ENCODE data around the gene PLCH1. TPM values are rescaled to one million over a fixed set of nuclear protein-coding genes. Genes with fewer than 3 reads are reported as not detected.
A peak's percentile ranks its signal among the peaks of the same experiment; 100 is the strongest.

The PLCH1 gene
- total and polyA plus RNA-seq, 2 donors (not counting 1 experiment from before 2014, with no cell fraction given): under 0.01 to 0.03 TPM

DNA sequence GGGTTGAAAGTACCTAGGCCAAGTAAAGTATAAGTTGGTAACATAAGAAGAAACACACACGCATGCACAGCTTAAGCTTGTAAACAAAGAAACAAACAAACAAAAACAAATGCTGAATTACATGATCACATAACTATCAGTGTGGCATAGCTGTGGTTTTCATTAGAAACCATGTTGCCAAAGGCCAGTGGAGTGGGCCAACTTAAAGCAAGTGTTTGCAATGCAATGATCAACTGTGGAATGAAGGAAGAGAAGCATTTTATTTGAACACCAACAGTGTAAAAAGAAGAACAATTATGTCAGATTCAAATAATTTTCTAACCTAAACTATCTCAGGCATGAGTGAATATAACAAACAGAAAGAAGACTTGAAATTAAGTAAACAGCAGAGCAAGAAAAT is 252.0 kb downstream of the PLCH1 start:
- Histone ChIP-seq H3K4me1 (ENCODE audit: control insufficient read depth, extremely low read depth, insufficient read depth, low read length) (no peaks in the 10 kb centered on the region), H2AFZ (ENCODE audit: low read length) (no peak overlapping the region), H3K9me3 (ENCODE audit: control insufficient read depth, insufficient read depth, low read depth, low read length) (no peaks in the 10 kb centered on the region), H3K9ac (ENCODE audit: insufficient read depth, low read length) (no peak overlapping the region), H3K27ac (ENCODE audit: insufficient read depth, low read length) (no peak overlapping the region), H3K27me3 (ENCODE audit: control insufficient read depth, insufficient read depth, low read length) (no peaks in the 10 kb centered on the region), H3K36me3 (ENCODE audit: control insufficient read depth, insufficient read depth, low read length) (no peaks in the 10 kb centered on the region), H3K4me2 (ENCODE audit: extremely low read depth, insufficient read depth, low read length) (no peak overlapping the region), H4K20me1 (ENCODE audit: control insufficient read depth, extremely low read depth, insufficient read depth, low read length) (no peaks in the 10 kb centered on the region), H3K79me2 (ENCODE audit: control insufficient read depth, insufficient read depth, low read length) (no peaks in the 10 kb centered on the region), H3K4me3 (replicated peaks in 1 of 4; ENCODE audit: control extremely low read depth in 1 of 4, insufficient read depth in 1 of 4, low read depth in 3 of 4, low read length in 4 of 4) (no peak overlapping the region)
- DNase-seq (ENCODE audit: low read depth in 2 of 2): peak in 1 of 2 donors; percentile 7
- TF ChIP-seq, protein P1, sequence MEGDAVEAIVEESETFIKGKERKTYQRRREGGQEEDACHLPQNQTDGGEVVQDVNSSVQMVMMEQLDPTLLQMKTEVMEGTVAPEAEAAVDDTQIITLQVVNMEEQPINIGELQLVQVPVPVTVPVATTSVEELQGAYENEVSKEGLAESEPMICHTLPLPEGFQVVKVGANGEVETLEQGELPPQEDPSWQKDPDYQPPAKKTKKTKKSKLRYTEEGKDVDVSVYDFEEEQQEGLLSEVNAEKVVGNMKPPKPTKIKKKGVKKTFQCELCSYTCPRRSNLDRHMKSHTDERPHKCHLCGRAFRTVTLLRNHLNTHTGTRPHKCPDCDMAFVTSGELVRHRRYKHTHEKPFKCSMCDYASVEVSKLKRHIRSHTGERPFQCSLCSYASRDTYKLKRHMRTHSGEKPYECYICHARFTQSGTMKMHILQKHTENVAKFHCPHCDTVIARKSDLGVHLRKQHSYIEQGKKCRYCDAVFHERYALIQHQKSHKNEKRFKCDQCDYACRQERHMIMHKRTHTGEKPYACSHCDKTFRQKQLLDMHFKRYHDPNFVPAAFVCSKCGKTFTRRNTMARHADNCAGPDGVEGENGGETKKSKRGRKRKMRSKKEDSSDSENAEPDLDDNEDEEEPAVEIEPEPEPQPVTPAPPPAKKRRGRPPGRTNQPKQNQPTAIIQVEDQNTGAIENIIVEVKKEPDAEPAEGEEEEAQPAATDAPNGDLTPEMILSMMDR (conservative IDR thresholded peaks at IDR 0.05 in 1 of 2, IDR thresholded peaks at IDR 0.05 in 1 of 2; ENCODE audit: low read depth in 1 of 2, low read length in 2 of 2): no peak
- TF ChIP-seq EZH2 (IDR thresholded peaks at IDR 0.05; ENCODE audit: low read length, missing control alignments): no peak

- TF ChIP-seq, protein P1 (conservative IDR thresholded peaks at IDR 0.05 in 1 of 2, IDR thresholded peaks at IDR 0.05 in 1 of 2; ENCODE audit: low read depth in 1 of 2, low read length in 2 of 2): no peak
- TF ChIP-seq EZH2 (IDR thresholded peaks at IDR 0.05; ENCODE audit: low read length, missing control alignments): no peak
- Histone ChIP-seq H3K9ac (ENCODE audit: insufficient read depth, low read length) (no peak overlapping the region), H3K4me1 (ENCODE audit: control insufficient read depth, extremely low read depth, insufficient read depth, low read length) (no peaks in the 10 kb centered on the region), H3K36me3 (ENCODE audit: control insufficient read depth, insufficient read depth, low read length) (no peaks in the 10 kb centered on the region), H3K27ac (ENCODE audit: insufficient read depth, low read length) (no peak overlapping the region), H3K79me2 (ENCODE audit: control insufficient read depth, insufficient read depth, low read length) (no peaks in the 10 kb centered on the region), H3K4me2 (ENCODE audit: extremely low read depth, insufficient read depth, low read length) (no peak overlapping the region), H2AFZ (ENCODE audit: low read length) (no peak overlapping the region), H4K20me1 (ENCODE audit: control insufficient read depth, extremely low read depth, insufficient read depth, low read length) (no peaks in the 10 kb centered on the region), H3K9me3 (ENCODE audit: control insufficient read depth, insufficient read depth, low read depth, low read length) (no peaks in the 10 kb centered on the region), H3K4me3 (replicated peaks in 1 of 4; ENCODE audit: control extremely low read depth in 1 of 4, insufficient read depth in 1 of 4, low read depth in 3 of 4, low read length in 4 of 4) (no peak overlapping the region), H3K27me3 (ENCODE audit: control insufficient read depth, insufficient read depth, low read length) (no peaks in the 10 kb centered on the region)
- no peak for DNase-seq (ENCODE audit: low read depth in 2 of 2)
Measured at GRCh38 chr3:155491696-155492095, 253.2 kb downstream of the PLCH1 start.

GRCh38 chr3:155488671-155489070 is 256.2 kb downstream of the PLCH1 start:
- Histone ChIP-seq H3K79me2 (ENCODE audit: control insufficient read depth, insufficient read depth, low read length) (no peaks in the 10 kb centered on the region), H4K20me1 (ENCODE audit: control insufficient read depth, extremely low read depth, insufficient read depth, low read length) (no peaks in the 10 kb centered on the region), H3K4me2 (ENCODE audit: extremely low read depth, insufficient read depth, low read length) (no peak overlapping the region), H3K27ac (ENCODE audit: insufficient read depth, low read length) (no peak overlapping the region), H3K9ac (ENCODE audit: insufficient read depth, low read length) (no peak overlapping the region), H3K36me3 (ENCODE audit: control insufficient read depth, insufficient read depth, low read length) (no peaks in the 10 kb centered on the region), H3K4me3 (replicated peaks in 1 of 4; ENCODE audit: control extremely low read depth in 1 of 4, insufficient read depth in 1 of 4, low read depth in 3 of 4, low read length in 4 of 4) (no peak overlapping the region), H2AFZ (ENCODE audit: low read length) (no peak overlapping the region), H3K9me3 (ENCODE audit: control insufficient read depth, insufficient read depth, low read depth, low read length) (no peaks in the 10 kb centered on the region), H3K4me1 (ENCODE audit: control insufficient read depth, extremely low read depth, insufficient read depth, low read length) (no peaks in the 10 kb centered on the region), H3K27me3 (ENCODE audit: control insufficient read depth, insufficient read depth, low read length) (no peaks in the 10 kb centered on the region)
- TF ChIP-seq, protein P1 (conservative IDR thresholded peaks at IDR 0.05 in 1 of 2, IDR thresholded peaks at IDR 0.05 in 1 of 2; ENCODE audit: low read depth in 1 of 2, low read length in 2 of 2): no peak
- no peak for TF ChIP-seq EZH2 (IDR thresholded peaks at IDR 0.05; ENCODE audit: low read length, missing control alignments)
- DNase-seq (ENCODE audit: low read depth in 2 of 2): no peak
